ENCODE data around the gene MARCHF7. TPM values are rescaled to one million over a fixed set of nuclear protein-coding genes. Genes with fewer than 3 reads are reported as not detected.
"Not testable (repeated sequence)": the region's sequence is repeated elsewhere in the genome, so short reads cannot be mapped to it uniquely, and the experiment has no call there.

The MARCHF7 gene
- total RNA-seq: 71.8 TPM
- long read RNA-seq, full-length matches to known transcripts: 23 of 108 reads
- long read RNA-seq, partial matches to known transcripts: 6 of 108 reads
- long read RNA-seq, other reads (novel, unspliced or antisense): 79 of 108 reads

- intact Hi-C loops (cut with DNase I): loop anchor here (10.0 kb wide), 1 partner anchor 98 kb away; the partner anchor contains the start of gene BAZ2B
- peaks cover 53% of the 10 kb centered on the region for H3K4me1 ChIP-seq
- no peaks in the 10 kb centered on the region for H3K9me3 ChIP-seq
These were observed at the start of gene MARCHF7 for GRCh38 chr2:159712143-159712928. Gene MARCHF7 (plus strand): TSS chr2:159712506. CDS start chr2:159729023, 16,517 bp downstream.

GRCh38 chr2:159667423-159667822, 44.9 kb upstream of the MARCHF7 start:
- H3K4me1 ChIP-seq; H3K27me3 ChIP-seq (ENCODE audit: low read depth); H3K36me3 ChIP-seq; DNase-seq; H3K27ac ChIP-seq; H3K9me3 ChIP-seq; ATAC-seq; intact Hi-C loops (cut with DNase I); H3K4me3 ChIP-seq: not testable (repeated sequence)

More at GRCh38 chr2:159712143-159712928, at the start of gene MARCHF7:
- no peaks in the 10 kb centered on the region for H3K27me3 ChIP-seq (ENCODE audit: low read depth)
- H3K27ac ChIP-seq: peak within 1 kb of the TSS; percentile 99
- peaks cover 15% of the 10 kb centered on the region for H3K36me3 ChIP-seq
- TF ChIP-seq CTCF (IDR thresholded peaks at IDR 0.05): peak; percentile 67
- ATAC-seq: peak; percentile 99
- DNase-seq: peak; percentile 97
- H3K4me3 ChIP-seq: peak within 1 kb of the TSS; percentile 97

GRCh38 chr2:159671047-159671446, 41.3 kb upstream of the MARCHF7 start:
- H3K4me3 ChIP-seq: no peak overlapping the region
- no peak for TF ChIP-seq CTCF (IDR thresholded peaks at IDR 0.05)
- no peaks in the 10 kb centered on the region for H3K27me3 ChIP-seq (ENCODE audit: low read depth)
- H3K9me3 ChIP-seq: no peaks in the 10 kb centered on the region
- ATAC-seq (no peak), DNase-seq (no peak)
- no peak overlapping the region for H3K27ac ChIP-seq
- intact Hi-C loops (cut with DNase I): no loop called here
- no peaks in the 10 kb centered on the region for H3K4me1 ChIP-seq
- no peaks in the 10 kb centered on the region for H3K36me3 ChIP-seq

GRCh38 chr2:159677654-159678053, 34.7 kb upstream of the MARCHF7 start:
- H3K4me3 ChIP-seq: no peak overlapping the region
- no peak for ATAC-seq
- no peaks in the 10 kb centered on the region for H3K9me3 ChIP-seq
- no peak for TF ChIP-seq CTCF (IDR thresholded peaks at IDR 0.05)
- H3K4me1 ChIP-seq: no peaks in the 10 kb centered on the region
- intact Hi-C loops (cut with DNase I): no loop called here
- H3K27me3 ChIP-seq (ENCODE audit: low read depth): no peaks in the 10 kb centered on the region
- no peak overlapping the region for H3K27ac ChIP-seq
- DNase-seq: no peak
- H3K36me3 ChIP-seq: no peaks in the 10 kb centered on the region

- Histone ChIP-seq H3K4me3 (no peak overlapping the region), H3K9me3 (no peaks in the 10 kb centered on the region), H3K4me1 (no peaks in the 10 kb centered on the region), H3K36me3 (no peaks in the 10 kb centered on the region), H3K27me3 (ENCODE audit: low read depth) (no peaks in the 10 kb centered on the region), H3K27ac (no peak overlapping the region)
- no peak for TF ChIP-seq CTCF (IDR thresholded peaks at IDR 0.05)
- no peak for DNase-seq
- ATAC-seq: no peak
- intact Hi-C loops (cut with DNase I): no loop called here
These were observed 31.6 kb upstream of the MARCHF7 start for GRCh38 chr2:159680692-159681091.

GRCh38 chr2:159683817-159684216, 28.5 kb upstream of the MARCHF7 start:
- no peaks in the 10 kb centered on the region for H3K9me3 ChIP-seq
- H3K4me1 ChIP-seq: no peaks in the 10 kb centered on the region
- TF ChIP-seq CTCF (IDR thresholded peaks at IDR 0.05): no peak
- ATAC-seq: no peak
- no peaks in the 10 kb centered on the region for H3K36me3 ChIP-seq
- no peak overlapping the region for H3K4me3 ChIP-seq
- no peaks in the 10 kb centered on the region for H3K27me3 ChIP-seq (ENCODE audit: low read depth)
- no peak for DNase-seq
- H3K27ac ChIP-seq: no peak overlapping the region
- intact Hi-C loops (cut with DNase I): no loop called here
